OCI-LY1 (cell line): ENCODE data around the gene TP53TG5.

Source experiments
- H2AFZ ChIP-seq: fragments of 200-600 bp; sonication (generic), shearing (Covaris generic); 2 replicates; pipeline ENCODE4 v1.6.0; 2014; ENCODE audit warnings: antibody characterized with exemption, mild to moderate bottlenecking, low read length
- H3F3A ChIP-seq: fragments of 200-600 bp; sonication (generic), shearing (Covaris generic); 2 replicates; pipeline ENCODE4 v1.6.0; 2014; ENCODE audit warnings: mild to moderate bottlenecking, antibody characterized with exemption, low read length, moderate library complexity; ENCODE audit not compliant: insufficient read depth
- H3K27ac ChIP-seq: fragments of 200-600 bp; sonication (generic); 2 replicates; pipeline ENCODE4 v1.5.1; 2014; ENCODE audit warnings: low read length, mixed run types, mild to moderate bottlenecking, low read depth; ENCODE audit not compliant: poor library complexity, severe bottlenecking
- H3K27me3 ChIP-seq: fragments of 200-600 bp; sonication (generic); 2 replicates; pipeline ENCODE4 v1.6.0; 2014; ENCODE audit warnings: antibody characterized with exemption, mild to moderate bottlenecking, low read length, moderate library complexity; ENCODE audit not compliant: insufficient read depth
- H3K36me3 ChIP-seq: fragments of 200-600 bp; sonication (generic); 2 replicates; pipeline ENCODE4 v1.6.1; 2014; ENCODE audit warnings: mild to moderate bottlenecking, antibody characterized with exemption, low read length, moderate library complexity, mixed read lengths; ENCODE audit not compliant: insufficient read depth
- H3K4me1 ChIP-seq: fragments of 200-600 bp; sonication (generic); 2 replicates; pipeline ENCODE4 v1.5.1; 2014; ENCODE audit warnings: mild to moderate bottlenecking, low read length, moderate library complexity; ENCODE audit not compliant: insufficient read depth, severe bottlenecking
- H3K4me2 ChIP-seq: fragments of 200-600 bp; sonication (generic), shearing (Covaris generic); 2 replicates; pipeline ENCODE4 v1.6.1; 2014; ENCODE audit warnings: low read length
- H3K4me3 ChIP-seq: fragments of 200-600 bp; sonication (generic); 2 replicates; pipeline ENCODE4 v1.5.1; 2014; ENCODE audit warnings: low read length, low read depth, mild to moderate bottlenecking, mixed read lengths; ENCODE audit not compliant: poor library complexity, severe bottlenecking
- H3K79me2 ChIP-seq: fragments of 200-600 bp; shearing (Covaris generic); 2 replicates; pipeline ENCODE4 v1.6.1; 2016; ENCODE audit warnings: mixed run types, low read length, mixed read lengths; ENCODE audit not compliant: insufficient read depth
- H3K9ac ChIP-seq: fragments of 200-600 bp; sonication (generic), shearing (Covaris generic); 2 replicates; pipeline ENCODE4 v1.6.1; 2014; ENCODE audit warnings: mild to moderate bottlenecking, low read length, mixed read lengths
- H3K9me2 ChIP-seq: fragments of 200-600 bp; sonication (generic), shearing (Covaris generic); 2 replicates; pipeline ENCODE4 v1.6.1; 2014; ENCODE audit warnings: low read depth, mild to moderate bottlenecking, low read length, mixed read lengths
- H3K9me3 ChIP-seq: fragments of 200-600 bp; shearing (Covaris generic); 2 replicates; pipeline ENCODE4 v1.6.1; 2014; ENCODE audit warnings: low read length, mixed read lengths
- H4K20me1 ChIP-seq: fragments of 200-600 bp; sonication (generic), shearing (Covaris generic); 2 replicates; pipeline ENCODE4 v1.6.0; 2016; ENCODE audit warnings: mild to moderate bottlenecking, low read length; ENCODE audit not compliant: insufficient read depth
- EZH2 ChIP-seq: fragments of 200-600 bp; sonication (generic), shearing (Covaris generic); IDR thresholded peaks from 2 replicates; pipeline ENCODE4 v1.8.0; 2017; ENCODE audit warnings: borderline replicate concordance, mixed run types, mild to moderate bottlenecking, antibody characterized with exemption, low read length, moderate library complexity, mixed read lengths
- TF ChIP-seq, protein P1 (sequence below): fragments of 200-600 bp; sonication (generic), shearing (Covaris generic); IDR thresholded peaks from 2 replicates; pipeline ENCODE4 v1.5.1; 2017; ENCODE audit warnings: mild to moderate bottlenecking, antibody characterized with exemption, low read length, moderate library complexity, mixed read lengths

TP53TG5 gene

DNA sequence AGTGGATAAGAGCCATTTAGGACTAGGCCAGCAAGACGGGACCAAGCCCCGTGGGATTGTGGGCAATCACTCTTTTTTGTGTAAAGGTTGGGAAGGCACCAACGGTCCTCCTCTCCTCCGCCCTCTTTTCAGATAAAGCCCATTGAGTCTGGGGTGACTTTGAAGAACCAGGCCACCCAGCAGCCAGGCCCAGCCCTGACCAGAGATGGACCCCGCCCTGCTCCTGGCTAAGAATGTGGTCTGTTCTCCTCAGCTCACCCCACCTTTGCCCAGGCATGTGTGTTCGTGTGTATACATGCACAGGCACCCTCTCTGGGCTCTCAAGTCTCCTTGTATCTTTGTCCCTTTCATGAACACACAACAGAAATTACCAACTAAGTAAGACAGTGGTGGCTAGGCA lies 39.0 kb downstream of the TP53TG5 start:
- no peak overlapping the region for H3K27ac ChIP-seq
- no peaks in the 10 kb centered on the region for H3K36me3 ChIP-seq

DNA sequence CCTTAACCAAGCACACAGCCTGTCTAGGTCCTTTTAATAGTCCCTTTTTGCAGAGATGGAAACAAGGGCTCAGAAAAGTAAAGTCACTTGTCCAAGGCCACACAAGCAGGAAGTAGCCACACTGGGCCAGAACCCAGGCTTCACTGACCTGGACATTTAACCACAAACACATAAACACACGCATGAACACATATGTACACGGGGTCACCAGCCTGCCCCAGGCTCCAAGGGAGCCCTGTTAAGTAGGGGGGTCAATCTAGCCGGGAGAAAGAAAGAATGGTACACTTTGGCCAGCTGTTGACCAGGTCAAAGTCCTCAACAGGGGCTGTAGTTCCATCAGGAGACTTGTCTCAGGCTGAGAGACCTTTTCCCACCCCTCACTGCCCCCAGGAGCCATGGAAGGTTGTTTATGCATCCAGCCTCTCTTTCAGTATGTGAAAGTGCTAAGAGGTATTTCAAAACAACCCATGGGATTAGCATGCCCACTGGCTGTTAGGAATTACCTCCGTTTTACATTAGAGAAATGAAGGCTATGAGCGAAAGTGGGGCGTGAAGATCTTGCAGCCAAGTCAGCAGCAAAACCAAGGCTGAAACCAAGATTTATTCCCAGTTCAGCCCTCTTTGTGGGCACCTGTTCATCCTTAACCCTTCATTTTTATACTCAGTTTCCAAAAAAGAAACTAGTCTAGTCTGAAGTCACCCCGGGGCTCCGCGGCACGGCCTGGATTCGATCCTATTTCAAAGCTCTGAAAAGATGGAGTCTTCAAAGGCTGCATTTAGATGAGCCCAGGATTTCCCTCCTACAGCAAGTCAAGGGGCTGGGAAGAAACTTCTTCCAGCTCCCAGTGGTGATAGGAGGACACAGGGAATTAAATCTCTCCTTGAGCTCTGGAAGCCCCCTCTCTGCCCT lies 39.7 kb downstream of the TP53TG5 start:
- Histone ChIP-seq H3K36me3 (no peaks in the 10 kb centered on the region), H3K79me2 (no peaks in the 10 kb centered on the region), H3K27ac (no peak overlapping the region), H3K4me1 (no peaks in the 10 kb centered on the region), H3K4me3 (no peak overlapping the region), H3K9me2 (no peaks in the 10 kb centered on the region), H2AFZ (no peak overlapping the region), H3K9me3 (no peaks in the 10 kb centered on the region), H3K27me3 (peaks cover 14% of the 10 kb centered on the region; the same call in 1 of the 2 replicates), H3K9ac (no peak overlapping the region), H4K20me1 (no peaks in the 10 kb centered on the region), H3K4me2 (no peak overlapping the region), H3F3A (no peaks in the 10 kb centered on the region)
- TF ChIP-seq, protein P1, sequence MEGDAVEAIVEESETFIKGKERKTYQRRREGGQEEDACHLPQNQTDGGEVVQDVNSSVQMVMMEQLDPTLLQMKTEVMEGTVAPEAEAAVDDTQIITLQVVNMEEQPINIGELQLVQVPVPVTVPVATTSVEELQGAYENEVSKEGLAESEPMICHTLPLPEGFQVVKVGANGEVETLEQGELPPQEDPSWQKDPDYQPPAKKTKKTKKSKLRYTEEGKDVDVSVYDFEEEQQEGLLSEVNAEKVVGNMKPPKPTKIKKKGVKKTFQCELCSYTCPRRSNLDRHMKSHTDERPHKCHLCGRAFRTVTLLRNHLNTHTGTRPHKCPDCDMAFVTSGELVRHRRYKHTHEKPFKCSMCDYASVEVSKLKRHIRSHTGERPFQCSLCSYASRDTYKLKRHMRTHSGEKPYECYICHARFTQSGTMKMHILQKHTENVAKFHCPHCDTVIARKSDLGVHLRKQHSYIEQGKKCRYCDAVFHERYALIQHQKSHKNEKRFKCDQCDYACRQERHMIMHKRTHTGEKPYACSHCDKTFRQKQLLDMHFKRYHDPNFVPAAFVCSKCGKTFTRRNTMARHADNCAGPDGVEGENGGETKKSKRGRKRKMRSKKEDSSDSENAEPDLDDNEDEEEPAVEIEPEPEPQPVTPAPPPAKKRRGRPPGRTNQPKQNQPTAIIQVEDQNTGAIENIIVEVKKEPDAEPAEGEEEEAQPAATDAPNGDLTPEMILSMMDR, result no peak
- no peak for TF ChIP-seq EZH2

More for the DNA sequence above, 39.0 kb downstream of the TP53TG5 start:
- Histone ChIP-seq H3K4me2 (no peak overlapping the region), H3K4me1 (no peaks in the 10 kb centered on the region), H3K4me3 (no peak overlapping the region), H3K9ac (no peak overlapping the region), H2AFZ (no peak overlapping the region), H3F3A (no peaks in the 10 kb centered on the region), H3K79me2 (no peaks in the 10 kb centered on the region), H3K9me3 (no peaks in the 10 kb centered on the region), H3K27me3 (peaks cover 14% of the 10 kb centered on the region; the same call in 1 of the 2 replicates), H4K20me1 (no peaks in the 10 kb centered on the region), H3K9me2 (no peaks in the 10 kb centered on the region)
- TF ChIP-seq EZH2, result no peak
- TF ChIP-seq, protein P1, result no peak

DNA sequence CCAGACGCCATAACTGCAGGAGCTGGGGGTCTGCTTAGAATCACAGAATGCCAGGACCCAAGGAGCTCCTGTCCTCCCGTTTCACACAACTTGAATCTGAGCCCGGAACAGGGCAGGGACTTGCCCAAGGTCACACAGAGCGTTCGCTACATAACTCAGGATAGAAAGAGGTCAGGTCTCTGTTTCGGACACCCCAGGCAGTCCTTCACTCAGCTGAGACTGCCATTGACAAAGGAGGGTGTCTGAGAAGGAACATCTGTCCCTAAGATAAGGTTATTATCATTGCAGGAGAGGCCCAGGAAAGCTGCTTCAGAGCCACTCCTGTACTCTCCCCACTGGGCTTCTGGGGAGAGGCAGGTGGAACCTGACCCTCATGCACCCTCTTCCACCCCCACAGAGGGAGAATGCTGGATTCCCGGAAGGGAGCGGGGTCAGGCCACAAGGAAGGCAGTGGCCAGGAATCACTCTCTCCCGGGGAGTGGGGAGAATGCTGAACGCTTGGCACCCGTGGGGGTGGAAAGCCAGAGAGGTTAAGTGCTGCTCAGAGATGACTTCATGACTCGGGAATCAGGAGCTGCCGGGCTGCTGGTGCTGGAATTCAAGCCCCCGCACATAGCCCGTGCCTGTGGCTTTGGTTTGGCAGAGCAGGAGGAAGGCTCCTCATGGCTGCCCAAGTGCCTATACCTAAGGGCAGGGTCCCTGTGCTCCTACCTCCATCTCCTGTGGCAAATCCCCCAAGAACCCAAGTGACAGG lies 40.6 kb downstream of the TP53TG5 start:
- H3K9me2 ChIP-seq, result no peaks in the 10 kb centered on the region
- 0 out of 2 replicates have a peak, but pooled peaks cover 6% of the 10 kb centered on the region for H3K27me3 ChIP-seq
- TF ChIP-seq EZH2, result no peak
- TF ChIP-seq, protein P1, result no peak
- no peaks in the 10 kb centered on the region for H3K9me3 ChIP-seq
- H3K4me2 ChIP-seq, result no peak overlapping the region
- no peaks in the 10 kb centered on the region for H3K79me2 ChIP-seq
- no peaks in the 10 kb centered on the region for H3K36me3 ChIP-seq
- no peak overlapping the region for H2AFZ ChIP-seq
- H4K20me1 ChIP-seq, result no peaks in the 10 kb centered on the region
- H3K9ac ChIP-seq, result no peak overlapping the region
- H3K27ac ChIP-seq, result no peak overlapping the region
- no peak overlapping the region for H3K4me3 ChIP-seq
- no peaks in the 10 kb centered on the region for H3F3A ChIP-seq
- H3K4me1 ChIP-seq, result no peaks in the 10 kb centered on the region
